ENCODE data around the gene SLC25A51.

SLC25A51 gene

GRCh38 chr9:37880916-37881479, 22.9 kb downstream of the SLC25A51 start:
- no peaks in the 10 kb centered on the region for H3K9me3 ChIP-seq
- H3K4me1 ChIP-seq: no peaks in the 10 kb centered on the region
- peaks cover 2% of the 10 kb centered on the region for H3K36me3 ChIP-seq
- H3K27me3 ChIP-seq: no peaks in the 10 kb centered on the region
- no peak overlapping the region for H3K4me3 ChIP-seq (ENCODE audit: low read depth, low read length)
- TF ChIP-seq, protein P1, sequence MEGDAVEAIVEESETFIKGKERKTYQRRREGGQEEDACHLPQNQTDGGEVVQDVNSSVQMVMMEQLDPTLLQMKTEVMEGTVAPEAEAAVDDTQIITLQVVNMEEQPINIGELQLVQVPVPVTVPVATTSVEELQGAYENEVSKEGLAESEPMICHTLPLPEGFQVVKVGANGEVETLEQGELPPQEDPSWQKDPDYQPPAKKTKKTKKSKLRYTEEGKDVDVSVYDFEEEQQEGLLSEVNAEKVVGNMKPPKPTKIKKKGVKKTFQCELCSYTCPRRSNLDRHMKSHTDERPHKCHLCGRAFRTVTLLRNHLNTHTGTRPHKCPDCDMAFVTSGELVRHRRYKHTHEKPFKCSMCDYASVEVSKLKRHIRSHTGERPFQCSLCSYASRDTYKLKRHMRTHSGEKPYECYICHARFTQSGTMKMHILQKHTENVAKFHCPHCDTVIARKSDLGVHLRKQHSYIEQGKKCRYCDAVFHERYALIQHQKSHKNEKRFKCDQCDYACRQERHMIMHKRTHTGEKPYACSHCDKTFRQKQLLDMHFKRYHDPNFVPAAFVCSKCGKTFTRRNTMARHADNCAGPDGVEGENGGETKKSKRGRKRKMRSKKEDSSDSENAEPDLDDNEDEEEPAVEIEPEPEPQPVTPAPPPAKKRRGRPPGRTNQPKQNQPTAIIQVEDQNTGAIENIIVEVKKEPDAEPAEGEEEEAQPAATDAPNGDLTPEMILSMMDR (IDR thresholded peaks at IDR 0.05; ENCODE audit: low read depth, low read length): no peak
- DNase-seq: no peak

GRCh38 chr9:37876376-37876775, 27.6 kb downstream of the SLC25A51 start:
- H3K36me3 ChIP-seq: peaks cover 2% of the 10 kb centered on the region; the same call in 1 of the 2 replicates
- H3K9me3 ChIP-seq: no peaks in the 10 kb centered on the region
- no peaks in the 10 kb centered on the region for H3K4me1 ChIP-seq
- no peaks in the 10 kb centered on the region for H3K27me3 ChIP-seq
- H3K4me3 ChIP-seq (ENCODE audit: low read depth, low read length): no peak overlapping the region
- TF ChIP-seq, protein P1 (IDR thresholded peaks at IDR 0.05; ENCODE audit: low read depth, low read length): no peak
- no peak for DNase-seq

GRCh38 chr9:37873955-37874354, 30.0 kb downstream of the SLC25A51 start:
- Histone ChIP-seq H3K27me3 (no peaks in the 10 kb centered on the region), H3K4me3 (ENCODE audit: low read depth, low read length) (no peak overlapping the region), H3K36me3 (peaks cover 2% of the 10 kb centered on the region; the same call in 1 of the 2 replicates), H3K9me3 (no peaks in the 10 kb centered on the region), H3K4me1 (no peaks in the 10 kb centered on the region)
- TF ChIP-seq, protein P1 (IDR thresholded peaks at IDR 0.05; ENCODE audit: low read depth, low read length): no peak
- no peak for DNase-seq

DNA sequence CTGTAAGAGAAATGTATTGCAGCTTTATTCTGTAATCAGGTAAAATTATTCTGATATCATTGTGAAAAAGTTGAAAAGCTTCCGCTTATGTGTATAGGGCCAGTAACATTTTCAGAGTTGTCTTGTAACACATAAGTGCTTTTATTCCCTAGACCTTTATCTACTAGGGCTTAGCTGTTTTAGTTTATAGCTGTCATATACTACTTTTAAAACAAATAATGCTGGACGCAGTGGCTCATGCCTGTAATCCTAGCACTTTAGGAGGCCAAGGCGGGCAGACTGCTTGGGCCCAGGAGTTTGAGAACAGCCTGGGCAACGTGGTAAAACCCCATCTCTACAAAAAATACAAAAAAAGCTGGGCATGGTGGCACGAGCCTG, 33.1 kb downstream of the SLC25A51 start:
- no peaks in the 10 kb centered on the region for H3K36me3 ChIP-seq
- TF ChIP-seq, protein P1 (IDR thresholded peaks at IDR 0.05; ENCODE audit: low read depth, low read length): no peak
- DNase-seq: no peak
- no peaks in the 10 kb centered on the region for H3K4me1 ChIP-seq
- H3K27me3 ChIP-seq: no peaks in the 10 kb centered on the region
- no peaks in the 10 kb centered on the region for H3K9me3 ChIP-seq
- no peak overlapping the region for H3K4me3 ChIP-seq (ENCODE audit: low read depth, low read length)

GRCh38 chr9:37870081-37870798, 33.7 kb downstream of the SLC25A51 start:
- H3K9me3 ChIP-seq: no peaks in the 10 kb centered on the region
- no peak overlapping the region for H3K4me3 ChIP-seq (ENCODE audit: low read depth, low read length)
- TF ChIP-seq, protein P1 (IDR thresholded peaks at IDR 0.05; ENCODE audit: low read depth, low read length): no peak
- H3K4me1 ChIP-seq: no peaks in the 10 kb centered on the region
- H3K27me3 ChIP-seq: no peaks in the 10 kb centered on the region
- no peaks in the 10 kb centered on the region for H3K36me3 ChIP-seq
- no peak for DNase-seq

DNA sequence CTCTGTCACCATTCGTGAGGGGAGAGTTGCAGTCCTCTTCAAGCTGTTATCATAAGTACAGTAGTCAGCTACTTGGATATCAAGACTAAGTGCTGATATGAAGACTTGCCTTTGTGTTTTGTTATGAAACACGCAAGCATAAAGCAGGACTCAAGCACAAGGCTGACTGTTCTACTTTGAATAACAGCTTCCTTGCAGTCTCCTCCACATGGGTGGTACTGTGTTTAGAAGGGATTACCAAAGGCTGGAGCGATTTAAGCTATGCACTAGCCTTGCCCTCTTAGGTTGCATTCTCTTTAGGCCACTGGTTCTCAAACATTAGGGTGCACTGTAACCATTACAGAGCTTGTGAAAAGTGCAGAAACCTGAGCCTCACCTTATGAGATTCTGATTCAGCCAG, 41.4 kb downstream of the SLC25A51 start:
- DNase-seq: no peak
- H3K4me3 ChIP-seq (ENCODE audit: low read depth, low read length): no peak overlapping the region
- no peaks in the 10 kb centered on the region for H3K9me3 ChIP-seq
- peaks cover 43% of the 10 kb centered on the region for H3K36me3 ChIP-seq
- TF ChIP-seq, protein P1 (IDR thresholded peaks at IDR 0.05; ENCODE audit: low read depth, low read length): no peak
- no peaks in the 10 kb centered on the region for H3K4me1 ChIP-seq
- no peaks in the 10 kb centered on the region for H3K27me3 ChIP-seq

All from BE2C (cell line).